GM12878 (cell line): Measurements from ENCODE around the gene HIC1.
A peak's percentile ranks its signal among the peaks of the same experiment; 100 is the strongest.

Source experiments
- CEBPB ChIP-seq, 2 experiments: fragments of 150-350 bp in 1 of 2; IDR thresholded peaks; 2 replicates each; pipeline ENCODE4 v1.6.1; 2012 to 2014; ENCODE audit warnings: low read depth in 2 of 2, low read length in 2 of 2, borderline replicate concordance in 1 of 2, inconsistent platforms in 1 of 2
- EGR1 ChIP-seq, 2 experiments: IDR thresholded peaks; 1 replicate in 1 of 2; 2 replicates in 1 of 2; pipeline ENCODE4 v1.6.1; 2011 to 2012; ENCODE audit warnings: low read depth in 2 of 2, low read length in 2 of 2, borderline replicate concordance in 1 of 2, mild to moderate bottlenecking in 1 of 2, moderate library complexity in 1 of 2
- EZH2 ChIP-seq: IDR thresholded peaks from 2 replicates; pipeline ENCODE4 v1.6.1; 2012; ENCODE audit warnings: low read depth, mild to moderate bottlenecking, control low read depth, inconsistent platforms, low read length, borderline replicate concordance; ENCODE audit not compliant: control insufficient read depth
- MEF2B ChIP-seq: fragments of 450-650 bp; IDR thresholded peaks from 2 replicates; pipeline ENCODE4 v1.6.1; 2018; ENCODE audit warnings: mild to moderate bottlenecking, moderate library complexity; ENCODE audit not compliant: partially characterized antibody, poor library complexity, severe bottlenecking
- MLLT1 ChIP-seq: fragments of 450-650 bp; IDR thresholded peaks from 2 replicates; pipeline ENCODE4 v1.6.1; 2016; ENCODE audit warnings: mild to moderate bottlenecking
- NBN ChIP-seq: fragments of 450-650 bp; IDR thresholded peaks from 2 replicates; pipeline ENCODE4 v1.6.1; 2016
- POLR2A ChIP-seq: IDR thresholded peaks from 2 replicates; pipeline ENCODE4 v1.6.1; 2011; ENCODE audit warnings: low read depth, mild to moderate bottlenecking, low read length
- SPI1 ChIP-seq: IDR thresholded peaks from 2 replicates; pipeline ENCODE4 v1.6.1; 2011; ENCODE audit warnings: low read depth, mild to moderate bottlenecking, low read length, moderate library complexity, borderline replicate concordance; ENCODE audit not compliant: insufficient read depth
- YY1 ChIP-seq: IDR thresholded peaks from 2 replicates; pipeline ENCODE4 v1.6.1; 2011; ENCODE audit warnings: low read depth, mild to moderate bottlenecking, low read length
- ZZZ3 ChIP-seq: IDR thresholded peaks from 2 replicates; pipeline ENCODE4 v1.6.1; 2011; ENCODE audit warnings: low read depth; ENCODE audit not compliant: control insufficient read depth, insufficient read length
- TF ChIP-seq, protein P1 (sequence below), 3 experiments: IDR thresholded peaks in 2 of 3; conservative IDR thresholded peaks in 1 of 3; 2 replicates each; pipeline ENCODE4 v1.5.1; 2011; ENCODE audit warnings: low read depth in 3 of 3, low read length in 3 of 3, mild to moderate bottlenecking in 3 of 3, control low read depth in 2 of 3, moderate library complexity in 2 of 3, inconsistent platforms in 1 of 3, mixed read lengths in 1 of 3; ENCODE audit not compliant: control insufficient read depth in 2 of 3, insufficient read depth in 1 of 3; ENCODE audit errors: extremely low read depth in 1 of 3
- TF ChIP-seq, protein P2 (sequence below): IDR thresholded peaks from 2 replicates; pipeline ENCODE4 v1.6.1; 2011; ENCODE audit warnings: borderline replicate concordance, low read depth, mild to moderate bottlenecking, moderate library complexity, mixed read lengths, low read length; ENCODE audit not compliant: insufficient read depth; ENCODE audit errors: extremely low read length
- TF ChIP-seq, protein P3 (sequence below): IDR thresholded peaks from 2 replicates; pipeline ENCODE4 v1.6.1; 2012; ENCODE audit warnings: mild to moderate bottlenecking, low read depth, low read length

DNA sequence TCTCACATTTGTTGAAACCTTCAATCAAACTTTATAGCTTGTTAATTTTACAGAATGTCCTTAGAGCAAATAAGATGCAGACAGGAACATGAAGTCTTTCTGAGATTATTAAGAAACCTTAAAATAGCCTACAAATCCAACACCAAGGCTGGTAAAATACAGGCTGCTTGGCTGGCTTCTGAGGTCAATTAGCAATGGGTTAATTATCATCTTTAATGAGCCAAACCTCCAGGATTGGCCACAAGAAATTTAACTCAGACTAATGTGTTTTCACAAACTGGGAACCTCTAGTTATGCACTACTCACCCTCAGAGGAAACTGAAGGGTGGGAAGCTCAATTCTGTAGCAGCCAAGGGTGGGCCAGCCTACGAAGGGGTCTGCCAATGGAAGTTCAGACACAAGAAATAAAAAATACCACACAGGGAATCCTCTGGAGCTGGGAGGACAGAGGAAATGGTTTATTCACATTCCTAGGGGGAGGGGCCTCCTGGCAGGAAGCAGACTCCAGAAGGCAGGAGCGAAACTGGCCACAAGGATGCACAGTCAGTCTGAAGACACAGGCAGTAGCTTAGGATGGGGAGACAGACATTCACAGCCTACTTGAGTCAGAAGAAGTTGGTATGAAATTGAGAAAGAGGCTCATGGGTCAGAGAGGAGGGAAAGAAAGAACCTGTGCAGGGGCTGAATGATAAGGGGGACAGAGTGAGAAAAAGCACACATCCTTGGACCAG lies 36.1 kb downstream of the HIC1 start:
- TF ChIP-seq ZZZ3 = no peak
- TF ChIP-seq YY1 = no peak
- no peak for TF ChIP-seq SPI1
- no peak for TF ChIP-seq EZH2
- no peak for TF ChIP-seq EGR1 (IDR thresholded peaks at IDR 0.05; ENCODE audit: borderline replicate concordance in 1 of 2, low read depth in 2 of 2, low read length in 2 of 2)
- TF ChIP-seq MLLT1 = no peak
- TF ChIP-seq, protein P1, sequence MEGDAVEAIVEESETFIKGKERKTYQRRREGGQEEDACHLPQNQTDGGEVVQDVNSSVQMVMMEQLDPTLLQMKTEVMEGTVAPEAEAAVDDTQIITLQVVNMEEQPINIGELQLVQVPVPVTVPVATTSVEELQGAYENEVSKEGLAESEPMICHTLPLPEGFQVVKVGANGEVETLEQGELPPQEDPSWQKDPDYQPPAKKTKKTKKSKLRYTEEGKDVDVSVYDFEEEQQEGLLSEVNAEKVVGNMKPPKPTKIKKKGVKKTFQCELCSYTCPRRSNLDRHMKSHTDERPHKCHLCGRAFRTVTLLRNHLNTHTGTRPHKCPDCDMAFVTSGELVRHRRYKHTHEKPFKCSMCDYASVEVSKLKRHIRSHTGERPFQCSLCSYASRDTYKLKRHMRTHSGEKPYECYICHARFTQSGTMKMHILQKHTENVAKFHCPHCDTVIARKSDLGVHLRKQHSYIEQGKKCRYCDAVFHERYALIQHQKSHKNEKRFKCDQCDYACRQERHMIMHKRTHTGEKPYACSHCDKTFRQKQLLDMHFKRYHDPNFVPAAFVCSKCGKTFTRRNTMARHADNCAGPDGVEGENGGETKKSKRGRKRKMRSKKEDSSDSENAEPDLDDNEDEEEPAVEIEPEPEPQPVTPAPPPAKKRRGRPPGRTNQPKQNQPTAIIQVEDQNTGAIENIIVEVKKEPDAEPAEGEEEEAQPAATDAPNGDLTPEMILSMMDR (IDR thresholded peaks at IDR 0.05 in 2 of 3, conservative IDR thresholded peaks at IDR 0.05 in 1 of 3; ENCODE audit: control insufficient read depth in 2 of 3, extremely low read depth in 1 of 3, insufficient read depth in 1 of 3, low read depth in 3 of 3, low read length in 3 of 3) = no peak
- TF ChIP-seq, protein P2, sequence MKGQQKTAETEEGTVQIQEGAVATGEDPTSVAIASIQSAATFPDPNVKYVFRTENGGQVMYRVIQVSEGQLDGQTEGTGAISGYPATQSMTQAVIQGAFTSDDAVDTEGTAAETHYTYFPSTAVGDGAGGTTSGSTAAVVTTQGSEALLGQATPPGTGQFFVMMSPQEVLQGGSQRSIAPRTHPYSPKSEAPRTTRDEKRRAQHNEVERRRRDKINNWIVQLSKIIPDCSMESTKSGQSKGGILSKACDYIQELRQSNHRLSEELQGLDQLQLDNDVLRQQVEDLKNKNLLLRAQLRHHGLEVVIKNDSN = no peak
- TF ChIP-seq CEBPB (IDR thresholded peaks at IDR 0.05; ENCODE audit: borderline replicate concordance in 1 of 2, low read depth in 2 of 2, low read length in 2 of 2) = no peak
- TF ChIP-seq, protein P3, sequence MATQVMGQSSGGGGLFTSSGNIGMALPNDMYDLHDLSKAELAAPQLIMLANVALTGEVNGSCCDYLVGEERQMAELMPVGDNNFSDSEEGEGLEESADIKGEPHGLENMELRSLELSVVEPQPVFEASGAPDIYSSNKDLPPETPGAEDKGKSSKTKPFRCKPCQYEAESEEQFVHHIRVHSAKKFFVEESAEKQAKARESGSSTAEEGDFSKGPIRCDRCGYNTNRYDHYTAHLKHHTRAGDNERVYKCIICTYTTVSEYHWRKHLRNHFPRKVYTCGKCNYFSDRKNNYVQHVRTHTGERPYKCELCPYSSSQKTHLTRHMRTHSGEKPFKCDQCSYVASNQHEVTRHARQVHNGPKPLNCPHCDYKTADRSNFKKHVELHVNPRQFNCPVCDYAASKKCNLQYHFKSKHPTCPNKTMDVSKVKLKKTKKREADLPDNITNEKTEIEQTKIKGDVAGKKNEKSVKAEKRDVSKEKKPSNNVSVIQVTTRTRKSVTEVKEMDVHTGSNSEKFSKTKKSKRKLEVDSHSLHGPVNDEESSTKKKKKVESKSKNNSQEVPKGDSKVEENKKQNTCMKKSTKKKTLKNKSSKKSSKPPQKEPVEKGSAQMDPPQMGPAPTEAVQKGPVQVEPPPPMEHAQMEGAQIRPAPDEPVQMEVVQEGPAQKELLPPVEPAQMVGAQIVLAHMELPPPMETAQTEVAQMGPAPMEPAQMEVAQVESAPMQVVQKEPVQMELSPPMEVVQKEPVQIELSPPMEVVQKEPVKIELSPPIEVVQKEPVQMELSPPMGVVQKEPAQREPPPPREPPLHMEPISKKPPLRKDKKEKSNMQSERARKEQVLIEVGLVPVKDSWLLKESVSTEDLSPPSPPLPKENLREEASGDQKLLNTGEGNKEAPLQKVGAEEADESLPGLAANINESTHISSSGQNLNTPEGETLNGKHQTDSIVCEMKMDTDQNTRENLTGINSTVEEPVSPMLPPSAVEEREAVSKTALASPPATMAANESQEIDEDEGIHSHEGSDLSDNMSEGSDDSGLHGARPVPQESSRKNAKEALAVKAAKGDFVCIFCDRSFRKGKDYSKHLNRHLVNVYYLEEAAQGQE = no peak
- no peak for TF ChIP-seq NBN
- no peak for TF ChIP-seq MEF2B
- TF ChIP-seq POLR2A = peak; percentile 60; the same call in 1 of the 2 replicates
